Urothelium cell line (cell line): ENCODE results near the gene SH3GLB1.
"Not testable (repeated sequence)": the region's sequence is repeated elsewhere in the genome, so short reads cannot be mapped to it uniquely, and the experiment has no call there.

Source experiments
- DNase-seq: peaks from one replicate; pipeline ENCODE4 v3.0.0; 2011; ENCODE audit warnings: low spot score, mixed read lengths
- FAIRE-seq: peaks from 2 replicates; lab custom pipeline; 2011; peaks lifted over from hg19 to GRCh38; lab: Jason Lieb, UNC

The SH3GLB1 gene

GRCh38 chr1:86704458-86704971 lies at the start of gene SH3GLB1:
Gene SH3GLB1 (plus strand): TSS chr1:86704576. CDS start chr1:86704900, 324 bp downstream.
- FAIRE-seq (no peak), DNase-seq (peak; percentile 88)

- not testable (repeated sequence) for DNase-seq, FAIRE-seq
Measured at GRCh38 chr1:86658381-86658780, 46.0 kb upstream of the SH3GLB1 start.

- DNase-seq (no peak), FAIRE-seq (no peak)
Measured at GRCh38 chr1:86666368-86666767, 38.0 kb upstream of the SH3GLB1 start.

- FAIRE-seq (no peak), DNase-seq (no peak)
Measured at GRCh38 chr1:86687595-86687994, 16.8 kb upstream of the SH3GLB1 start.

- no peak for FAIRE-seq
- DNase-seq, result no peak
Measured at GRCh38 chr1:86692641-86693040, 11.7 kb upstream of the SH3GLB1 start.

GRCh38 chr1:86695400-86695799 lies 9.0 kb upstream of the SH3GLB1 start:
- no peak for FAIRE-seq
- no peak for DNase-seq

- FAIRE-seq (no peak), DNase-seq (no peak)
Measured at GRCh38 chr1:86696522-86696921, 7.9 kb upstream of the SH3GLB1 start.

GRCh38 chr1:86699186-86699585 lies 5.2 kb upstream of the SH3GLB1 start:
- no peak for FAIRE-seq
- DNase-seq, result no peak

GRCh38 chr1:86701731-86702130 lies 2.6 kb upstream of the SH3GLB1 start:
- no peak for DNase-seq

GRCh38 chr1:86702954-86703494 lies 1.4 kb upstream of the SH3GLB1 start:
- not testable (repeated sequence) for FAIRE-seq, DNase-seq

More at GRCh38 chr1:86701731-86702130, 2.6 kb upstream of the SH3GLB1 start:
- FAIRE-seq, result no peak

- DNase-seq (no peak), FAIRE-seq (no peak)
Measured at GRCh38 chr1:86703696-86704457, 499 bp upstream of the SH3GLB1 start.

- DNase-seq, result peak; percentile 55
Measured at GRCh38 chr1:86704972-86705664, 742 bp downstream of the SH3GLB1 start.

GRCh38 chr1:86705665-86705985 lies 1.2 kb downstream of the SH3GLB1 start:
- no peak for DNase-seq
- no peak for FAIRE-seq

More at GRCh38 chr1:86704972-86705664, 742 bp downstream of the SH3GLB1 start:
- FAIRE-seq, result no peak

- FAIRE-seq, result no peak
Measured at GRCh38 chr1:86706018-86706635, 1.8 kb downstream of the SH3GLB1 start.

GRCh38 chr1:86708920-86709319 lies 4.5 kb downstream of the SH3GLB1 start:
- FAIRE-seq, result no peak
- no peak for DNase-seq

More at GRCh38 chr1:86706018-86706635, 1.8 kb downstream of the SH3GLB1 start:
- DNase-seq, result no peak

- DNase-seq, result no peak
- FAIRE-seq, result no peak
Measured at GRCh38 chr1:86712088-86712860, 7.9 kb downstream of the SH3GLB1 start.

- FAIRE-seq (no peak), DNase-seq (no peak)
Measured at GRCh38 chr1:86713477-86713876, 9.1 kb downstream of the SH3GLB1 start.

GRCh38 chr1:86714159-86714558 lies 9.8 kb downstream of the SH3GLB1 start:
- no peak for DNase-seq
- no peak for FAIRE-seq

- FAIRE-seq (no peak), DNase-seq (no peak)
Measured at GRCh38 chr1:86714561-86715244, 10.3 kb downstream of the SH3GLB1 start.

- DNase-seq, result no peak
- no peak for FAIRE-seq
Measured at GRCh38 chr1:86718786-86719185, 14.4 kb downstream of the SH3GLB1 start.
